AG04450 (cell line): ENCODE measurements around the gene SPTBN5. TPM values are rescaled to one million over a fixed set of nuclear protein-coding genes. Genes with fewer than 3 reads are reported as not detected.

Source experiments
- CTCF ChIA-PET: fragments of 300-600, 350-600 bp; formaldehyde crosslinking; extraction: SDS; loops from one replicate; lab custom pipeline; 2022; ENCODE audit warnings: antibody characterized with exemption, inconsistent platforms; lab: Charles Lee
- POLR2A ChIA-PET: fragments of 350-600 bp; formaldehyde crosslinking; extraction: SDS; loops from one replicate; lab custom pipeline; 2021; ENCODE audit warnings: antibody characterized with exemption, inconsistent platforms; lab: Yijun Ruan, JAX
- DNase-seq: peaks from one replicate; pipeline ENCODE4 v3.0.0-alpha.2; 2011; ENCODE audit warnings: low read depth, low spot score
- H3K27ac ChIP-seq: one replicate; pipeline ENCODE4 v1.5.1; 2012; ENCODE audit warnings: low read depth, low read length, control low read depth
- H3K27me3 ChIP-seq: one replicate; pipeline ENCODE4 v1.6.0; 2012; ENCODE audit warnings: low read length; ENCODE audit not compliant: control insufficient read depth, insufficient read depth
- H3K4me3 ChIP-seq: 2 replicates; pipeline ENCODE4 v1.5.1; 2011; ENCODE audit warnings: mild to moderate bottlenecking, low read depth, low read length, control low read depth
- H3K9me3 ChIP-seq: 2 replicates; pipeline ENCODE4 v1.5.1; 2012; ENCODE audit warnings: low read length; ENCODE audit not compliant: control insufficient read depth, insufficient read depth
- polyA plus RNA-seq: library from polyadenylated mRNA; depleted of rRNA; stranded (reverse); fragments of >200 nt; gene quantifications from 2 replicates; pipeline ENCODE4 v1.2.3, GENCODE V29; 2011
- TF ChIP-seq, protein P1 (sequence below): IDR thresholded peaks from 2 replicates; pipeline ENCODE4 v1.5.1; 2011; ENCODE audit warnings: low read depth, low read length, control low read depth, inconsistent platforms

SPTBN5 gene
- polyA plus RNA-seq, 1 experiment = 0.14 TPM

DNA sequence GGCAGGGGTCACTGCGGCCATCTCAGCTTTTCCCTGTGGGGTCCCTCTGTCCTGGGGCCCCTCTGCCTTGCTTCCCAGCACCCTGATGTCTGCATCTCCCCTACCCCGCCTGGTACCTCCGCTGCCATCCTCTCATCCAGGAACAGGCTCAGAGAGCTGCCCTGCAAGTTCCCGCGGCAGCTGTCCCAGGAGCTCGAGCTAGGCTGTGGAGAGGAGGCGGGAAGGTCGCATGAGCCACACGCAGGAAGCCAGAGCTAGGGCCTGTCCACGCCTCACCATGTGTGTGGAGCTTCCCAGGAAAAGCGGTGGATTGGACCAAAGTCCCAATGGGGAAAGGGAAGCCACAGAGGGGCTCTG, 42.7 kb downstream of the SPTBN5 start:
- TF ChIP-seq, protein P1, sequence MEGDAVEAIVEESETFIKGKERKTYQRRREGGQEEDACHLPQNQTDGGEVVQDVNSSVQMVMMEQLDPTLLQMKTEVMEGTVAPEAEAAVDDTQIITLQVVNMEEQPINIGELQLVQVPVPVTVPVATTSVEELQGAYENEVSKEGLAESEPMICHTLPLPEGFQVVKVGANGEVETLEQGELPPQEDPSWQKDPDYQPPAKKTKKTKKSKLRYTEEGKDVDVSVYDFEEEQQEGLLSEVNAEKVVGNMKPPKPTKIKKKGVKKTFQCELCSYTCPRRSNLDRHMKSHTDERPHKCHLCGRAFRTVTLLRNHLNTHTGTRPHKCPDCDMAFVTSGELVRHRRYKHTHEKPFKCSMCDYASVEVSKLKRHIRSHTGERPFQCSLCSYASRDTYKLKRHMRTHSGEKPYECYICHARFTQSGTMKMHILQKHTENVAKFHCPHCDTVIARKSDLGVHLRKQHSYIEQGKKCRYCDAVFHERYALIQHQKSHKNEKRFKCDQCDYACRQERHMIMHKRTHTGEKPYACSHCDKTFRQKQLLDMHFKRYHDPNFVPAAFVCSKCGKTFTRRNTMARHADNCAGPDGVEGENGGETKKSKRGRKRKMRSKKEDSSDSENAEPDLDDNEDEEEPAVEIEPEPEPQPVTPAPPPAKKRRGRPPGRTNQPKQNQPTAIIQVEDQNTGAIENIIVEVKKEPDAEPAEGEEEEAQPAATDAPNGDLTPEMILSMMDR = no peak
- DNase-seq = no peak
- CTCF ChIA-PET = interaction anchor here (0.7 to 1.9 kb wide), 2 partner anchors 54 to 515 kb away, joined by 4 to 8 read pairs; no protein-coding TSS in a partner anchor
- Histone ChIP-seq H3K27me3 (peaks cover 11% of the 10 kb centered on the region), H3K4me3 (no peak overlapping the region), H3K9me3 (no peaks in the 10 kb centered on the region; the same call in 1 of the 2 replicates), H3K27ac (no peak overlapping the region)
- POLR2A ChIA-PET = interaction anchor here (0.6 kb wide), 1 partner anchor 10 kb away, joined by 3 read pairs; no protein-coding TSS in a partner anchor

DNA sequence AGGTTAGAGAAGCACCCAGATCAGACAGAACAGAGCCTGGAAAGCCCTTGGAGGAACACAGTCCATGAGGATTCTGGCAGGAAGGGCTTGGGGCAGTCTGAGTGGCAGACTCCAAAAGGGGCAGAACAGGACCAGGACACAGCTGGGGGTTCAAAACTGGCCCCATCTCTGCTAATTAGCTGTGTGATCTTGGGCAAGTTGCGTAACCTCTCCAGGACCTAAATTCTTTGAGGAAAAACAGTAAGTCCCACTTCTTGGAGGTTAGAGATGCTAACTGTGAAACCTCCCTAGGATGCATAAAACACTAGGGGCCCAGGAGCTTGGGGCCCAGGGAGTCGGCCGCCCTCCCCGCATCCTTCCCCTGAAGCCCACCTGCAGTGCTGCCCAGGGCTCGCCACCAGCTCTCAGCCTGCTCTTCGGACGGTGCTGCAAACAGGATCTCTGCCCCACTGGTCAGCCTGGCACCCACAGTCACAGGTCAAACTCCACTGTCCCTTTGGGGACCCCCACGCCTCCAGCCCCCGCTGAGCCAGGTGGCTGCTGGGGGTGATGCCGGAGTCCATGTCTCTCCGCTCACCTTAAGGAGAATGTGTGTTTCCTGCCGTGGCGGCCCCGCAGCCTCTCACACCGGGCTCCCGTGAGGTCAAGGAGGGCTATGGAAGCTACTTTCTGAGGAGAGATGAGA, 43.2 kb downstream of the SPTBN5 start:
- Histone ChIP-seq H3K9me3 (no peaks in the 10 kb centered on the region; the same call in 1 of the 2 replicates), H3K4me3 (no peak overlapping the region), H3K27me3 (peaks cover 11% of the 10 kb centered on the region), H3K27ac (no peak overlapping the region)
- ChIA-PET CTCF (interaction anchor here (0.7 to 1.9 kb wide), 2 partner anchors 54 to 515 kb away, joined by 4 to 8 read pairs; no protein-coding TSS in a partner anchor), POLR2A (interaction anchor here (0.6 kb wide), 1 partner anchor 11 kb away, joined by 3 read pairs; no protein-coding TSS in a partner anchor)
- TF ChIP-seq, protein P1 = no peak
- no peak for DNase-seq

DNA sequence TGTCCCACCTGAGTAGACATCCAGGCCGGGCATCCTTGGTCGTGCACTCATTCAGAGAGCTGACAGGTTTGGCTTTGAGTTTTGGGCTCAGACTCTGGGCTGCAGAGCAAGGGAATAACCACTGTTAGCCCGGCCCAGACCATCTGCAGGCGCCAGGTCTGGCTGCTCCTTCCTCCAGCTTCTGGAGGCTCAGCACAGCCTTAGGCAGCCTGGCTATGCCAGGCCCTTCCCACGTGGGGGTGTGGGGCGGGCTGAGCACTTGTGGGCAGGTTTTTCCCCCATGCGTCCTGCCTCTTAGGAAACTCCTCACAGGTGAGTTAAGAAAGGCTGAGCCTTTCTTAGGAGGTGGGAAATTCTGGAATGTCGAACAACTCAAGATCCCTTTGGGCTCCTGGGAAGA, 44.0 kb downstream of the SPTBN5 start:
- no peak for DNase-seq
- H3K4me3 ChIP-seq = no peak overlapping the region
- no peaks in the 10 kb centered on the region; the same call in 1 of the 2 replicates for H3K9me3 ChIP-seq
- TF ChIP-seq, protein P1 = no peak
- H3K27ac ChIP-seq = no peak overlapping the region
- H3K27me3 ChIP-seq = peaks cover 9% of the 10 kb centered on the region
- ChIA-PET POLR2A (no interaction called here), CTCF (interaction anchor here (0.6 to 1.2 kb wide), 2 partner anchors 55 to 329 kb away, joined by 3 to 4 read pairs; no protein-coding TSS in a partner anchor)

DNA sequence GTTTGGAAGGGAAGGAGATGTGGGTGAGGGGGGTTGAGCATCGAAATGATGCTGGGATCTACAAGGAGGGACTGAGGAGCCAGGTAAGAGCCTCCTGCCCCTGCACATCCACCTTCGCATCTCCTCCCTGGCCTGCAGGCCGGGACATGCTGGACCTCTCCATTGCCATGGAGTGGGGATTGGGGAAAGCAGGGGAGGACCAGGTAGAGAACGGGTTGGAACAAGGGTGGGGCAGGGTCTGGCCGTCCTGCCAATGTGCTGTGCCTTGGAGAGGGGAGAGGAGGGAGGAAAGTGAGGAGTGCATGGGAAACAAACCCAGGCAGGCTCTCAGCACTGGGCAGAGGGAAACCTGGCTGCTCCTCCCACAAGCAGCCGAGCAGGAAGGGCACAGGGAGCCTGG, 44.6 kb downstream of the SPTBN5 start:
- no peak overlapping the region for H3K27ac ChIP-seq
- no peaks in the 10 kb centered on the region; the same call in 1 of the 2 replicates for H3K9me3 ChIP-seq
- H3K27me3 ChIP-seq = peaks cover 8% of the 10 kb centered on the region
- no peak overlapping the region for H3K4me3 ChIP-seq
- CTCF ChIA-PET = interaction anchor here (1.2 kb wide), 1 partner anchor 55 kb away, joined by 4 read pairs; no protein-coding TSS in a partner anchor
- TF ChIP-seq, protein P1 = no peak
- no peak for DNase-seq
- POLR2A ChIA-PET = no interaction called here

DNA sequence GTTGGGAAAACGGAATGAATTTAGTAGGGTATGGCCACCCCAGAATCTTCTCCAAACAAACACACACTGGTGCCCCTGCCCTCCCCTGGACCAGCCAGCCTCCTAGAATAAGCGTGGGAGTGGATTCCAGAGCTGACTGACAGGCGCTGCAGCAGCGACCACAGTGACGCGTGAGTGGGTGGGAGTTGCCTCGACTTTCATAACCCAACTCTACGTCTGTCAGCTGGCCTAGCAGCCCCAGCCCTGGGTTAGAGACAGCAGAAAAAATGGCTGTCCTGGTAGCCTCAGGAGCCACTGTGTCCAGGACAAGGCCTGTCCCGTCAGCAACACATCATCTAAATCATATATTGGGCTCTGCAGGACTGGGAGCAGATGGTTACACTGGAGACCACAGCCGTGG, 45.2 kb downstream of the SPTBN5 start:
- POLR2A ChIA-PET = no interaction called here
- Histone ChIP-seq H3K27ac (no peak overlapping the region), H3K9me3 (no peaks in the 10 kb centered on the region; the same call in 1 of the 2 replicates), H3K27me3 (peaks cover 8% of the 10 kb centered on the region), H3K4me3 (no peak overlapping the region)
- no peak for DNase-seq
- TF ChIP-seq, protein P1 = no peak
- CTCF ChIA-PET = interaction anchor here (0.6 to 1.2 kb wide), 2 partner anchors 75 to 165 kb away, joined by 3 to 4 read pairs; partner anchors contain the start of gene MAPKBP1
